IMR-90 (cell line): ENCODE measurements around the gene CFAP70.

Experiments used
- POLR2A ChIP-seq: IDR thresholded peaks from 2 replicates; pipeline ENCODE4 v1.6.1; 2012; ENCODE audit warnings: mild to moderate bottlenecking, low read depth, low read length
- SMC3 ChIP-seq: fragments of 150-350 bp; IDR thresholded peaks from 2 replicates; pipeline ENCODE4 v1.6.1; 2016; ENCODE audit warnings: low read depth, mild to moderate bottlenecking, antibody characterized with exemption, low read length, moderate library complexity

GRCh38 chr10:73229567-73229966 lies 129.1 kb downstream of the CFAP70 start:
- TF ChIP-seq SMC3 (no peak), POLR2A (no peak)
